PC-9 (cell line): ENCODE measurements around the gene SH3GL3.

ENCODE experiments used
- EZH2 ChIP-seq: fragments of 200-600 bp; sonication (generic); IDR thresholded peaks from 2 replicates; pipeline ENCODE4 v1.8.0; 2017; ENCODE audit warnings: antibody characterized with exemption, low read depth
- TF ChIP-seq, protein P1 (sequence below): fragments of 200-600 bp; sonication (generic); conservative IDR thresholded peaks from 2 replicates; pipeline ENCODE4 v1.6.1; 2017; ENCODE audit warnings: mixed run types, antibody characterized with exemption, mild to moderate bottlenecking, moderate library complexity

DNA sequence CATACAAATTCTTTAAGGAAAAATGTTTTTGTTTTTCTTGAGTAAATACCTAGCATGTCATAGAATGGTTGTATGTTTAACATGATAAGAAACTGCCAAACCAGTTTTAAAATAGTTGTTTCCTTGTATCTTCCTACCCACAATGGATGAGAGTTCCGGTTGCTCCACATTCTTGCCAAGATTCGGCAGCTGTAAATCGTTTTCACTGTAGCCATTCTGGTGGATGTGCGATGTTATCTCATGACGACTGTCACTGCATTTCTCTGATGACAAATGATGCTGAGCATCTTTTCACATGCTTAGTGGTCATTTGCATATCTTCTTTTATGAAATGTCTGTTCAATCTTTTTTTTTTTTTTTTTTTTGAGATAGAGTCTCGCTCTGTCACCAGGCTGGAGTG is 36.6 kb upstream of the SH3GL3 start:
- TF ChIP-seq, protein P1, sequence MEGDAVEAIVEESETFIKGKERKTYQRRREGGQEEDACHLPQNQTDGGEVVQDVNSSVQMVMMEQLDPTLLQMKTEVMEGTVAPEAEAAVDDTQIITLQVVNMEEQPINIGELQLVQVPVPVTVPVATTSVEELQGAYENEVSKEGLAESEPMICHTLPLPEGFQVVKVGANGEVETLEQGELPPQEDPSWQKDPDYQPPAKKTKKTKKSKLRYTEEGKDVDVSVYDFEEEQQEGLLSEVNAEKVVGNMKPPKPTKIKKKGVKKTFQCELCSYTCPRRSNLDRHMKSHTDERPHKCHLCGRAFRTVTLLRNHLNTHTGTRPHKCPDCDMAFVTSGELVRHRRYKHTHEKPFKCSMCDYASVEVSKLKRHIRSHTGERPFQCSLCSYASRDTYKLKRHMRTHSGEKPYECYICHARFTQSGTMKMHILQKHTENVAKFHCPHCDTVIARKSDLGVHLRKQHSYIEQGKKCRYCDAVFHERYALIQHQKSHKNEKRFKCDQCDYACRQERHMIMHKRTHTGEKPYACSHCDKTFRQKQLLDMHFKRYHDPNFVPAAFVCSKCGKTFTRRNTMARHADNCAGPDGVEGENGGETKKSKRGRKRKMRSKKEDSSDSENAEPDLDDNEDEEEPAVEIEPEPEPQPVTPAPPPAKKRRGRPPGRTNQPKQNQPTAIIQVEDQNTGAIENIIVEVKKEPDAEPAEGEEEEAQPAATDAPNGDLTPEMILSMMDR, result no peak
- TF ChIP-seq EZH2, result no peak
